ENCODE data around the gene INMT.
A peak's percentile ranks its signal among the peaks of the same experiment; 100 is the strongest.

Gene INMT

DNA sequence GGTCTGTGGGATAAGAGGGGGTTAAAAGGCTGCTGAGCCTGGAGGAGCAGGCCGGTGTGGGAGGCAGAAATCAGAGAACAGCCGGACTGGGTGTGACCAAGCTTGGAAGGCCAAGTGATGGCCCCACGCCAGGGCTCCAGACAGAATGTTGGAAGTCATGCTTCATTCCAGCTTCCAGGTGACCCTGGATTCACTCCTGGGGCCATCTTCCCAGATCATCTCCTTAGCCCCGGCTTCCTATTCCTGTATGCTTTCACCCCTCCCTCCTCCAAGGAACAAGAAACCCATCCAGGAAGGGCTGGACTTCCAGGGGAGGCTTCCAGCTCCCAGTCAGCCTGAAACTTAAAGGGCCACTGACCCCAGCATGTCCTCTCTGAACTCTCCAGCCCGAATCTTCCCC is 1.0 kb downstream of the INMT start:
- DNase-seq (ENCODE audit: low read depth) = no peak

DNA sequence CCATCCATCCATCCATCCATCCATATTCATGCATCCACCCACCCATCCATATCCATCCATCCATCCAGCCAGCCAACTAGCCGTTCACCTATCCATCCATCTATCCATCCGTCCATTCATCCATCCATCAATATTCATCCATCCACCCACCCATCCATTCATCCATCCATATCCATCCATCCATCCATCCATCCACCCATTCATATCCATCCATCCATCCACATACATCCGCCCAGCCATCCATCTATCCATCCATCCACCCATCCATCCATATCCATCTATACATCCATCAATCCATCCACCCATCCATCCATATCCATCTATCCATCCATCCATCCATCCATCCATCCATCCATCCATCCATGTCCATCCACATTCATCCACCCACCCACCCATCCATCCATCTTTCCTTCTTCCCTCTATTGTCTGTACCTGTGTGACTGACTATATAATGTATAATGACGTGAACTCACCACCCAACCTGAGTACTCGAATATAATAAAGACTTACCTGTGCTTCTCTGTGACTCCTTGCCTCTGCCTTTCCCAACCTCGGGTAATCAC is 2.5 kb downstream of the INMT start:
- DNase-seq (ENCODE audit: low read depth) = no peak

DNA sequence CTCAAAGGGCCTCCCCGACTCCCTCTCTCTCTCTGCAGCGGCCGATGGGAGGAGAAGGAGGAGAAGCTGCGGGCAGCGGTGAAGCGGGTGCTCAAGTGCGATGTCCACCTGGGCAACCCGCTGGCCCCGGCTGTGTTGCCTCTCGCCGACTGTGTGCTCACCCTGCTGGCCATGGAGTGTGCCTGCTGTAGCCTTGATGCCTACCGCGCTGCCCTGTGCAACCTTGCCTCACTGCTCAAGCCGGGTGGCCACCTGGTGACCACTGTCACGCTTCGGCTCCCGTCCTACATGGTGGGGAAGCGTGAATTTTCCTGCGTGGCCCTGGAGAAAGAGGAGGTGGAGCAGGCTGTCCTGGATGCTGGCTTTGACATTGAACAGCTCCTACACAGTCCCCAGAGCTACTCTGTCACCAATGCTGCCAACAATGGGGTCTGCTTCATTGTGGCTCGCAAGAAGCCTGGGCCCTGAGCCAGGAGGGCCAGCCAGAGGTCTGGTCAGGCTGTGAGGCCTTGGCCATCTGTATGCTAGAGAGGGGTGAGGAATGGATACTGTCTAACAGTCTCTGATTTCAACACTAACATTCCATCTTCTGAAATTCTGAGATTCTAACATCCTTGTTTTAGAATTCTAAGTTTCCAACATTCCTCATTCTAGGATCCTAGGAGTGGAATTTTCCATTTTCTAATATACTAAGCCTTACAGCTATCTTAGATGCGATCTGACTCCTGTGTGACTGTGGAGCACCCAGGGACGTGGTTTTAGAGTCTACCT is 3.6 kb downstream of the INMT start:
- no peak for DNase-seq (ENCODE audit: low read depth)

DNA sequence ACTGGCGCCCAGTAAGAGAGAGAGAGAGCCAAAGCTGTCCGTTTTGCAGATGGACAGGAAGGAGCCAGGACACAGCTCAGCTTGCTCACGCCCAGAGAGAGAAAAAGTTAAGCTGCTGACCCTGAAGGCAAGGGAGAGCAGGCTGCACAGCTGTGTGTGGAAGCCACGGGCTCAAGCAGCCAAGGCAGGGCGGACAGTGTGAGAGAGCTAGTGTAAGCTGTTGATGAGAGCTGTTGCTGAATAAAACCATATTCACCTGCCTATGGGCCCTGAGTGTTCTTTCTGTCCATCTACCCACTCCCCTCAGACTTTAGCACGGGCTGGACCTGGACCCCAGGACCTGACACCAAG is 5.4 kb downstream of the INMT start:
- DNase-seq (ENCODE audit: low read depth) = no peak

DNA sequence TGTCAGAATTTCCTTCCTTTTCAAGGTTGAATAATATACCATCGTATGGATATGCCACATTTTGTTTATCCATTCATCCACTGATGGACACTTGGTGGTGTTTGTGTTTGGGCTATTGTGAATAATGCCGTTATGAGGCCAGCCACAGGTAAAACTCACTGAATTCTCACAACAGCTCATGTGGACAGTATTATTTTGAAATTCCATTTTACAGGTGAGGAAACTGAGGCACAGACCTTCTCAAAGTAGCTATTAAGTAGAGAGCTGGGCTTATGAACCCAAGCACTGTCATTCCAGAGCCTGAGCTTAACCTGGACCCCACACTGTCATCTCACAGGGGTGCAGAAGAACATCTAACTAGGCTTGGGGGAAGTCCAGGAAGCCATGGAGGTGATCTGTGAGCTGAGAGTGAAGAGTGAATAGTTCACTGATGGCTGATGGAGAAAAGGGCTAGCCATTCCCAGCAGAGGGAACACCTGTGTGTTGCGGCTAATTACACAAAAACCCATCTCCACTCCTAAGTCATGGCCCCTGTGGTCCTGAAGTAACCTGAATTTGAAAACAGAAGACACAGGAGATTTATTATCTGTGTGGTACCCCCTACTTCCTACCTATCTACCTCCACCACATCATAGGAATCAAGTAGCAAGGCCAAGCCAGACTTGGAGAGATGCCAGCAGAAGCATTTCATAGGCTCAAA is 8.7 kb downstream of the INMT start:
- no peak for DNase-seq (ENCODE audit: low read depth)

DNA sequence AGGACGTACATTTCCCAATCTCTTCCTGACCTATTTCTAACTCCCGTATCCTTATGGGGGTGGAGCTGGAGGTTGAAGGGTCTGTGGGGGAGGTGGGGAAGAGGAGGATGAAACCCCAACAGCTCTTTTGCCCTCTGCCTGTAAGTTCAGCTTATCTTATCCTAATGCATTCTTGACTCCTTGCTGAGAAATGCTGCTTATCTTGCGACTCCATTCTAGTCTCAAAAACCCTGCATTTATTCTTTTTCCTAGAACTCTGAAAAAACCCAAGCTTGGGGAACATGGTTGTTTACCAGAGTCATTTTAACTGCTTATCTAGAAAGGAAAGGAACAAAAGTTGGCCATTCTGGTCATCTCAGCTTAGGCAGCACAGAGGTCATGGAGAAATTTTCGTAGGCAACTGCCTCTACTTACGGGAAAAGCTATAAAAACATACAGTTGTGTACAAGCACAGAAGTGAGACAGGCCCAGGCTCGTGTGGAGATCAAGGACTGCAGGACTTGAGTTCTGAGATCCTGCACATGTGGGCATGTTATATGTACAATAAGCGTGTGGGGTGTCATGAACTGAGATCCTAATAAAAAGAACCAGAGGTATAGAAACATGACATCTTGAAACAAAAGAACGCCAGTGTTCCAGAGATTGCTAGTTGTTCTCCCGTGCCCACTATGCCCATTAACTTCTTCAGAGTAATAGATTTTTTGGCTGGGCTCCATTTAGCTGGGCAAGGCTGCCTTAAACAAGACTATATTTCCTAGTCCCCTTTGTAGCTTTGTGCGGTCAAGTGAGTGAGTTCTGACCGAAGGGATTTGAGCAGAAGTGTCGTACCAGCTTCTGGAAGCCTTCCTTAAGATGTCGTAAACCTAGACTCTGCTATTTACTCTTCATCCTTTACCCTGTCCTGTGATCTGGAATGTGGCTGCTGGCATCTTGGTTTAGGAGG is 9.6 kb downstream of the INMT start:
- DNase-seq (ENCODE audit: low read depth) = no peak

DNA sequence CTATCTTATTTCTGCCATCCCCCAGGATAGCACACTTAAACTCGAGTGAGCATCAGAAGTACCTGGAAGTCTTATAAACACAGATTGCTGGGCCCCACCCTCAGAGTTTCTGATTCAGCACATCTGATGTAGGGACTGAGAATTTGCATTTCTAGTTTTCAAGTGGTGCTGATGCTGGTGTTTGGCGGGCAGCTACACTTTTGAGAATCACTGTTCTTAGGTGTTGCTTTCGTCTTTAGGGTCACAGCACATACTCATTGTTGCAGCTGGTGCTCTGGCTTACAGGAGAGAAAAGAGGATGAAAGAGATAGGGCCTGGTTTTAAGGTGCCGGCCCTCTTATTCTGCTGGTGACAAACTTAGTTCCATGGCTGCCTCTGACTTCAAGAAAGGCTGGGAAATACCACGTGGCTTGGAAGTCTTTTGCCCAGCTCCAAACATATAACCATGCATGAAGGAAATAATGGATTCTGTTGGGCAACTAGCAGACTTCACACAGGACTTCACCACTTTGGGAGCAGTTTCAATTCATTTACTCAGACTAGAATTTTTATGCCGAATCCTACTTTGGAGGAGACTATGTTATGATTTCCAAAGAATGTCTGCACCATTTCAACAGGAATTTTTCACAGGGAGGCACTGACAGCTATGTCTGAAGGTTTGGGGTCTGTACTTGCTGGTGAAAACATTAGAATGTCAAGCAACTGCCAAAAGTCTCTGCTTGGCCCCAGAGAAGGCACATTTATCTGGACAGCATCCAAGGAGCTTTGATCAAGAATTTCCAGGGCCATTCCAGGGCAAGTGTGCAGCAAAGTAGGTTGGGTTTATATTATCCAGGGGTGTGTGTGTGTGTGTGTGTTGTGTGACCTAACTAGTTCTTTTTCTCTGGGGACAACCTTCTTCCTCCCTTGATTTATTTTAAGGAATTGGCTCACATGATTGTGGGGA is 12.4 kb downstream of the INMT start:
- no peak for DNase-seq (ENCODE audit: low read depth)

DNA sequence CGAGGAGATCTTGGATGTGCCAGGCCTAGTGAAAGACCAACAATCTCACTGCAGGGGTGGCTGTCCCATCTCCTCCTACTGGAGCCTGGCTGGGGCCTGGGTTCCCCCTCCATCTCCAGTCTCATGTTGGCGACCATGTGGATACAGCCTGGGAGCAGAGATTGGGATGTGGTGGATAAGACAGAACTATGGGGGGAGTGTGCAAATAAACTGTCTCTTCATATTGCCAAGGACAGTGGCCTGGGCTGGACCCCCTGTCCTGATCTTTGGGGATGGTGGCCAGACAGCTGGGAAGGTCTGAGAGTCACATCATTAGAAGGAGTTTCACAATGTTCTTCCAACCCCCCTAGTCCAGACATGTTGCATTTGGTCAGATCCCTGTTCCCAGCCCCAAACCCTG is 13.5 kb downstream of the INMT start:
- DNase-seq (ENCODE audit: low read depth) = no peak

DNA sequence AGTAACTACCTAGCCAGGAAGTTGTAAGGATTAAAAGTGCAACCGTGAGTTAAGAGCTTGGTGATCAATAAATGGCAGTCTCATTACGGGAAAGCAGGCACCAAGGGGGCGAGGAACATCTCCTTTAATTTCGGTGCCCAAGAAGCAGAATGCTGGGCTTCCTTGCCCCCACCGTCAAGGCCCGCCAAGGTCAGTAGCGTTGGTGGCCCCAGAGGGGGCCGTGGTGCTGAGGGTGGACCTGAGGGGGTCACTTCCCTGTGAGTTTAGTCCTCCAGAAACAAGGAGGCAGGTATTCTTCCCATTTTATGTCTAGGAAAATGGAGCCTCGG is 18.9 kb downstream of the INMT start:
- DNase-seq (ENCODE audit: low read depth) = no peak

DNA sequence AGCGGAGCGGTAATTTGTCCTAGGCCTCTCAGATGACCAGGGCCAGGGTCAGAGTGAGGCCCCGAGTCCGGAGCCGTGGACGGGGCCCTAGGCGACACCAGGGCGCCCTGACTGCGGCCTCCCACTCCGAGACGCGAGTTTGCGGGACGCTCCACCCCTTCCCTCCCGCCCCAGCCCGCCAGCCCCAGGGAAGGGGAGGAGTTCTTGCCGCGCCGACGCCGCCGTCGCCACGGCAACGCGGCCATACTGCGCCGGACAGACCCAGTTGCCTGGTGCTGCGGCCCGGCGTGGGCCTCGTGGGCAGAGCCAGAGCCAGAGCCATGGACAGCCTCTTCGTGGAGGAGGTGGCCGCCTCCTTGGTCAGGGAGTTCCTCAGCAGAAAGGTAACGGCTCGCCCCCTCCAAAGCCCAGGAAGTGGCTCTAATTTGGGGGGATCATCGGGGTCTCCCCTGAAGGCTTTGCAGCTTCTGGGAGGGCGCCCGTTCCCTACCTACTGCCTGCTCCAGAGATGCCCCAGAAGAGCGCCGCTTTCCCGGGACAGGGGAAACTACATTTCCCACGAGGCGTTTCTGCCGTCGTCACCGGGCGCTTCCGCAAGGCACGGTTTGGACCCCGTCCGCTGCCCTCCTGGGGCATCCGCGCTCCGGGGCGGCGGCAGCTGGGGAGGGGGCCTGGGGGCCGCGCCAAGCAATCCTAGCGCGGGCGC is 19.4 kb downstream of the INMT start, which contains the start of gene MINDY4:
TSS of gene MINDY4 (plus strand) at position 244 of the 706 bp plus-strand sequence. CDS start at position 321, 77 bp downstream.
- DNase-seq (ENCODE audit: low read depth) = peak; percentile 59

DNA sequence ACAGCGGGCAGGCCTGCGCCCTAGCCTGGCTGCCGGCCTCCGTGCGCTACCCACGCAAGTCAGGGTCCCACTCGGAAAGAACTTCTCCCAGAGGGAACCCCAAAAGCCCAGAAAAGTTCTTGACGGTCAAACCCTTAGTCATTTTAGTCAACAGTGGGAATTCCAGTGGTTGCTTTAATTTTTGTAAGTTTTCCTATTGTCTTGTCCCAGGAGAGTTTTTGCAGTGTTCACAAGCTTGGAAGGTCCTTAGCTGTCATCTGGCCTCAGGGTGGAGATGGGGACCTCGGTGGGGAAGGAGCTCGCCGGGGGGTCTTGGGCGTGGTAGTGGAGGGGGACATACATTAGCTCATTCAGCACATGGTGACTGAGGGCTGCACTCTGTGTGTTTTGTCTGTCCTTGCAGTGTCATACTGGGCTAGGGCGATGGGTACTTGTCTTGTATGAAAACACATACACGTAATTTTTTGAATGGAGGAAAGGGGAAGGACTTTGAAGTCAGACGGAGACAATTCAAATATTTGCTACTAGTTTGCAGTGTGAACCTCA is 20.0 kb downstream of the INMT start:
- no peak for DNase-seq (ENCODE audit: low read depth)

DNA sequence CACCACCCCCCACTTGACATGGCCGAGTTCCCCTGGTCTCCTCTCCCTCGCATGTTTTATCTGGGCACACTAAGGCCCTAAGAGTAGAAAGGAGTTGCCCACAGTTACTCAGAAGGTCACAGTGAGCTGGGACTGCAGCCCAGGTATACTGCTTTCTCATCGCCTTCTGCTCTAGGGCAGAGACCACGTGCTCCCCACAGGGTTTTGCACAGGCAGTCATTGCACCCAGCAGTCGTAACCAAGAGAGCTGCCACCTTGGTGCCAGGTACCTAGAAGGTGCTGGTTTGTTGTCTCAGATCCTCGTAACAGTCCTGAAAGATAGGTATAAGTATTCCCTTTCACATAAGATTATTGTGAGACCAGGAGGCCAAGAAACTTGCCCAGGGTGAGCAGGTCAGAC is 21.0 kb downstream of the INMT start:
- DNase-seq (ENCODE audit: low read depth) = no peak

DNA sequence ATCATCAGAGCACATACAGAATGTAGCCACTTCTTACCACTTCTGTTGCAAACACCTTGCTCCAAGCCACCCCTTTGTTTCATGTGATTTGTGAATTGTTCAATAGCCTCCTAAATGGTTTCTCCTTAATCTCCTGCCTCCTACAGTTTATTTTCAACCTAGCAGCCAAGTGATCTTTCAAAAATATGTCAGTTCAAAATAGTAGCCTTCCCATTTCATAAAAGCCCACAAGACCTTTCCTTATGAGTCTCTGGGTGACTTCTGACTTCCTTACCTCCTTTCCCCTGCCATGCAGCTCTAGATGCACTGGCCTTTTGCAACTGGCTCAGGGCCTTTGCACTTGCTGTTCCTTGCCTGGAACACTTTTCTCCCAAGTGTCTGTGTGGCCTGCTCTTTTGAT is 24.1 kb downstream of the INMT start:
- DNase-seq (ENCODE audit: low read depth) = no peak

DNA sequence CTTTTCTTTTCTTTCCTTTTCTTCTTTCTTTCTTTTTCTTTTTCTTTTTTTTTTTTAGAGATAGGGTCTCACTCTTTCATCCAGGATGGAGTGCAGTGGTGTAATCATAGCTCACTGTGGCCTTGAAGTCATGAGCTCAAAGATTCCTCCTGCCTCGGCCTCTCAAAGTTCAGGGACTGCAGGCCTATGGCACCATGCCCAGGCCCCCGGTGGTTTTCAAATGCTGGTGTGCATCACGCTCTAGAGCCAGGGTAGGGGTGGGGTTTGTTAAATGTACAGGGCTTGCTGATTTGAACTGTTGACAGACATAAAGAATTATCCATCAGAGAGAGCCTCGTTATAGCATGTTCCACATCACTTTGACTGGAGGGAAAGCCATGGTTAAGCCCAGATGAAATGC is 25.0 kb downstream of the INMT start:
- no peak for DNase-seq (ENCODE audit: low read depth)

DNA sequence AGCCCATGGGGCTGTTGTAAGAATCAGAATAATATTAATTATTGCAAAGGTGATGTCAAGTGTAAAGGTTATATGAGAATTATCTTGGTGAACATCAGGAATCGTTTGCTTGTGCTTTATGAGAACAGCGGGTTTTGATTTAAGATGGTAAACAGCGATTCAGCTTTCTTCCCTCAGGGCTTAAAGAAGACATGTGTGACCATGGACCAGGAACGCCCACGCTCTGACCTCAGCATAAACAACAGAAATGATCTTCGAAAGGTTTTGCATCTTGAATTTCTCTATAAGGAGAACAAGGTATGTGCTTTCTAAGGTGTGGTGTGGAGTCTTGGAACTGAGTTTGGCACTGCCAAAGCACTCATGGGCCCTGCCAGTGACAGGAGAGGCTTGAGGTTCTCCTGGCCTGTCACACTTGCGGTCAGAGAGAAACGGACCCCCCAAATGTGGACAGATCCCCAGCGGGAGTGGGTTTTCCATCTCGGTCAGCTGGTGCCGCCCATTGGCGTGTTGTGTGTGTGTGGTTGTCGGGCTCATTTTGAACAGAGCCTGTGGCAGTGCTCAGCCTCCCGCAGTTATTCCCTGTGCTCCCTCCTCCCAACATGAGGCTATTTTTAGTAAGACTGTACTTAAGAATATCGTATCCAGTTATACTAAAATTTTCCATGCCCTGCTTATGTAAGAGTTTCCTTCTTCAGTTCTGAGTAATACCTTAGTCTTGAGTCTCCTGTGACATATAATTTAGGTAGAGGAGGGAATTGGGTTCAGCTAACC is 26.5 kb downstream of the INMT start:
- no peak for DNase-seq (ENCODE audit: low read depth)

DNA sequence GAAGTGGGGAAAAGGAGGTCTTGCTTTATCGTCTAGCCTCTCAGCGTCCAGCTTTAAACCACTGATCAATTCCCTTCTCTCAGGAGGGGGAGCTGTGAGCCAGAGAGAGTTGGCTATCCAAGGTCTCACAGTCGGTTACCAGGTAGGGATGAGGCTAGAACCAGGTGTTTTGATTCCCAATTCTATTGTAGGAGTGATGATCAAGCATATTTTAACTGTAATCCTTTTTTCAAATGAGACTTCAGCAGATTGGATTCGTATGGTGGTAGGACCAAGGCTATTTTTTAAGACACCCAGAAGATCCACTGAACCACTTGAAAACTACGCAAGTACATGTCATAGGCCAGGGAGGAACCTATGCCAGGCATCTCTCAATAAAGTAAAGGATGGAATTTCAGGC is 27.6 kb downstream of the INMT start:
- DNase-seq (ENCODE audit: low read depth) = no peak

DNA sequence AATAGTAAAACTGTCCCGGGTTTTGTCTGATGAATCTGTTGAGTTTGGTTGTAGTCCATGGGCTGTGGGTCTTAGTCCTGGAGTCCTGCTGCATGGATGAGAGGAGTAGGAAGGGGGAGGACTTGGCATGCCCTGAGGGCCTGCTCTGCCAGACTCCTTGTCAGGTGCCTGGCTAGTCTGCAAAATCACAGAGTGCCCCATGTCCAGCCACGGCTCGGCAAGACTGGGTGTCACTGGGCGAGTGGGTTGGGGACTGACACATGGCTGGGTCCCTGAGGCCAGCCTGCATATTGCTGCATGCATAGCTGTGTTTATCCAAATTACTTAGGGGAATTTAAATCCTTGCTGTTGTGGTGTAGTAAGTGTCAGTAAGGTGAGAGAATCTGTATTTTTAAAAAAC is 29.0 kb downstream of the INMT start:
- no peak for DNase-seq (ENCODE audit: low read depth)

DNA sequence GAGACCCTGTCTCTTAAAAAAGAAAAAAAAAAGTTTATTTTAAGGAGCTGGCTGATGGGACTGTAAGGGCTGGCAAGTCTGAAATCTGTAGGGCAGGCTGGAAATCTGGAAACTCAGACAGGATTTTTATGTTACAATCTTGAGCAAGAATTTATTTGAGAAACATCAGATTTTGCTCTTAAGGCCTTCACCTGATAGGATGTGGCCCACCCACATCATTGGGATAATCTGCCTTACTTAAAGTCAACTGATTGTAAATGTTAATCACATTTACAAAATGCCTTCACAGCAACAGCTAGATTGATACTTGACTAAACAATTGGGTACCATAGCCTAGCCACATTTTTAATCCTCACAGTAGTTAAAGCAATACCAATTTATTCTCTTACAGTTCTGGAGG is 30.8 kb downstream of the INMT start:
- DNase-seq (ENCODE audit: low read depth) = no peak

DNA sequence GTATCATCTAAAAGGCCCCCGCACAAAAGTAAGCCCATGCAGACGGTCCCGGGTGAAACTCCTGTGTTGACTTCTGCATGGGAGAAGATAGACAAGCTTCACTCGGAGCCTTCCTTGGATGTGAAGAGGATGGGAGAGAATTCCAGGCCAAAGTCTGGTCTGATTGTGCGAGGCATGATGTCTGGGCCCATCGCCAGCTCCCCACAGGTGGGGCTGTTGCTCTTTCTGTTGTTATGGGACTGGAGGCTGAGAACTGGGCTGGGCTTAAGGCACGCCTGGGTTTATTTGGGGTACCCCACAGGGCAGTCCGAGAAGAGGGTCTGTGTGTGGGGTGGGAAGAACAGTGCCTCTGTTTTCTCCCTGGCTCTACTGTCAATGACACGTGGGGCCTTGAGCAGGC is 33.9 kb downstream of the INMT start:
- DNase-seq (ENCODE audit: low read depth) = no peak

DNA sequence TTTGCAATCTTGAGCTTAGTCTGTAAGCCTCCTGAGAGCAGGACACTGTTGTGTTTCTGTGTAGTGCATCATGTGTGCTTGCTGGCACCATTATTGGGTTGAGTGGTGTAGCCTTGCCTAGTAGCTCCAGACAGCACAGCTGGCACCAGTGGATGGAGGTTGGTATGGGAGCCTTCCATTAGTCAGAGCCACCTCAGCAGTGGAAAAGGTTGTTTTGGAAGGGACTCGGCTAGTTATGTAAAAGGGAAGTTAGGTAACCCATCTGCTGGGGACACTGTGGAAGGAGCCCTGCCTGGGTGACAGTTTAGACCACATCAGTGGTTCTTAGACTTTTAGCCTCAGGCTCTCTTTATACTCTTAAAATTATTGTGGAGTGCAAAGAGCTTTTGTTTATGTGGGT is 35.6 kb downstream of the INMT start:
- no peak for DNase-seq (ENCODE audit: low read depth)
